AG10803 (cell line): ENCODE data around the gene COLEC11.
A peak's percentile ranks its signal among the peaks of the same experiment; 100 is the strongest.

ENCODE experiments used
- DNase-seq: peaks from one replicate; pipeline ENCODE4 v3.0.0; 2010; ENCODE audit warnings: low read depth
- H3K4me3 ChIP-seq: 2 replicates; pipeline ENCODE4 v1.5.1; 2011; ENCODE audit warnings: mild to moderate bottlenecking, low read length, control low read depth
- CTCF ChIP-seq: conservative IDR thresholded peaks from 2 replicates; pipeline ENCODE4 v1.5.1; 2011; ENCODE audit warnings: mild to moderate bottlenecking, low read length, control low read depth, inconsistent platforms

The COLEC11 gene

GRCh38 chr2:3647246-3647645 lies 52.3 kb downstream of the COLEC11 start:
- no peak for TF ChIP-seq CTCF
- DNase-seq, result no peak

DNA sequence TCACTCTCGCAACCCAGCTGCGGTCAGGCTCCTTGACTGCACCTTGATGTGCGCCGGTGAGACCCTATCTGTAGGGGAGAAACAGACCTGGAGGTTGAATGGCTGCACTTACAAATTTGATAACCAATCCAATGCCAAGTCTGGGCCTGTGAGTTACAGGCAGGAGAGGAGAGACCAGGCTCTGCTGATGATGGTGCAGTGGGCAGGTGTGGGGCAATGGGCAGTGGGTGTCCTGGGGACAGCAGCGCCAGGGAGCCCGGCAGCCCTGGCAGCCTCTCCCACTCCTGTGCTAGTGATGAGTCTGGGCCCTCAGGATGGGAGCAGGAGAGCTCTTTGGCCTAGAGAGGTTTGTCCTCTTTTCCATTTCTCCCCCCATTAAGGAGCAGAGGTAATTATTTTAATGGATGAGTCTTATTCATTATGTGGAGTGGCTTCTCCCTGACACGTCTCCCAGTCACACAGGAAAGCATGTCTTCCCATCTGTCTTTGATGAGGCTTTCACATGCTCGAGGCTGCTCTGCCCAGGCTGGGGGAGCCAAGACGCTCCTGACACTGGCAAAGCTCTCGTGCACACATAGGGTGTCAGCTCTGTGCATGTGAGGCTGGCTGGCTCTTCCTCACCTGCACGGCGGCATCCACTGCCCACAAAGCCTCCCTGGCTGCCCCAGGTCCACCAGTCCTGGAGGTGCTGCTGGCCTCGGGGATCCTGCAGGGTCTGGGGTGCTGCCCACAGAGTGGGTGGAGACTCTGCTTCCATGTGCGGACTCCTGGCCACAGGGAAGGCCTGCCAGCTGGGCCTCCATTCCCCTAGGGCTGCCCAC lies 53.1 kb downstream of the COLEC11 start:
- no peak for DNase-seq
- no peak for TF ChIP-seq CTCF
- H3K4me3 ChIP-seq, result no peak overlapping the region

More at GRCh38 chr2:3647246-3647645, 52.3 kb downstream of the COLEC11 start:
- H3K4me3 ChIP-seq, result no peak overlapping the region

- DNase-seq, result no peak
- no peak overlapping the region for H3K4me3 ChIP-seq
- no peak for TF ChIP-seq CTCF
Measured at GRCh38 chr2:3648652-3649177, 53.8 kb downstream of the COLEC11 start.

GRCh38 chr2:3649581-3649980 lies 54.7 kb downstream of the COLEC11 start:
- no peak for DNase-seq
- no peak overlapping the region for H3K4me3 ChIP-seq
- no peak for TF ChIP-seq CTCF

GRCh38 chr2:3650140-3650920 lies 55.4 kb downstream of the COLEC11 start:
- no peak overlapping the region for H3K4me3 ChIP-seq
- no peak for DNase-seq
- TF ChIP-seq CTCF, result no peak

GRCh38 chr2:3651691-3652648 lies 57.1 kb downstream of the COLEC11 start:
- peak; percentile 22 for DNase-seq
- H3K4me3 ChIP-seq, result peak overlapping the region; percentile 36
- TF ChIP-seq CTCF, result no peak
